SU-DHL-6 (cell line): ENCODE results near the gene SLC9A9.

Experiments used
- EZH2phosphoT487 ChIP-seq: fragments of 200-600 bp; sonication (generic), shearing (Covaris generic); conservative IDR thresholded peaks from 2 replicates; pipeline ENCODE4 v1.6.1; 2018; ENCODE audit warnings: mild to moderate bottlenecking, antibody characterized with exemption, low read length, moderate library complexity, mixed read lengths
- TF ChIP-seq, protein P1 (sequence below): fragments of 200-600 bp; sonication (generic); IDR thresholded peaks from one replicate; pipeline ENCODE4 v1.5.1; 2017; ENCODE audit warnings: antibody characterized with exemption, mild to moderate bottlenecking, low read length, moderate library complexity; ENCODE audit not compliant: insufficient read depth, poor library complexity, severe bottlenecking

DNA sequence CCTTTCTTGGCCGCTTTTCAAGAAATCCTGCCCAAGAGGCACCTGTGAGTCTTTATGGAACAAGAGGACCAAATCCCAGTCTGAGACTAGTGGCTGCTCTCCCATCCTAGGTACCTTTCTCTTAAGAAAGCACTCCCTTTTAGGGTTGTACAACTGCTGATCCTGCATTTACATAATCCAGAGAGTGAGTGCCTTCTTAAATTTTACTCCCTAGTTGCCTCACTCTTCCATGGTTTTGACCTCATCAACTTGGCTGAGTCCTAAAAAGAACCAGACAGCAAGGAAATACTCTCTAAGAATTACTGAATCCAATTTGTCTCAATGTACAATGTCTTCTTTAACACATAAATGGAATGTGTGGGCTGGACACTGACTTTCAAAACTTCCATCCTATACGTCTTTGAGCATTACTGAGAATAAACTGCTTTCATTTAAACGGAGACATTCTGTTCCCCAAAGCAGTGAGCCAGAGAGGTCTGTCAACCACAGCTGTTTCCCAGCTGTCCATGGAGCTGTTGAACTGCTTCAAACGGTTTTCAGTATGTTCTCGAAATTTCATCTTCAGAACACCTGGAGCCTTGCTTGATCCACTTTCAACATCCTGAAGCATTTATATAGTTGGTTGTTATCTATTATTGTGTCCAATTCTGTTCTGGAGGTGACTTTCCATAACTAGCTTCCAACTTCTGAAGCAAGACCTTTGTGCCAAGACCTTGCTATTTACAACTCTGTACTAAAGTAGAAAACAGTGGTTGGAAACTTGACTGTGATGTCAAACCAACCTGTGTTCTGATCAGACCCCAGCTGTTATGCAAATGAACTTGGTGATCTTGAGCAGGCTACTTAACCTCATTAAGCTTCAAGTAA, 179.1 kb downstream of the SLC9A9 start:
- TF ChIP-seq, protein P1, sequence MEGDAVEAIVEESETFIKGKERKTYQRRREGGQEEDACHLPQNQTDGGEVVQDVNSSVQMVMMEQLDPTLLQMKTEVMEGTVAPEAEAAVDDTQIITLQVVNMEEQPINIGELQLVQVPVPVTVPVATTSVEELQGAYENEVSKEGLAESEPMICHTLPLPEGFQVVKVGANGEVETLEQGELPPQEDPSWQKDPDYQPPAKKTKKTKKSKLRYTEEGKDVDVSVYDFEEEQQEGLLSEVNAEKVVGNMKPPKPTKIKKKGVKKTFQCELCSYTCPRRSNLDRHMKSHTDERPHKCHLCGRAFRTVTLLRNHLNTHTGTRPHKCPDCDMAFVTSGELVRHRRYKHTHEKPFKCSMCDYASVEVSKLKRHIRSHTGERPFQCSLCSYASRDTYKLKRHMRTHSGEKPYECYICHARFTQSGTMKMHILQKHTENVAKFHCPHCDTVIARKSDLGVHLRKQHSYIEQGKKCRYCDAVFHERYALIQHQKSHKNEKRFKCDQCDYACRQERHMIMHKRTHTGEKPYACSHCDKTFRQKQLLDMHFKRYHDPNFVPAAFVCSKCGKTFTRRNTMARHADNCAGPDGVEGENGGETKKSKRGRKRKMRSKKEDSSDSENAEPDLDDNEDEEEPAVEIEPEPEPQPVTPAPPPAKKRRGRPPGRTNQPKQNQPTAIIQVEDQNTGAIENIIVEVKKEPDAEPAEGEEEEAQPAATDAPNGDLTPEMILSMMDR: no peak
- no peak for TF ChIP-seq EZH2phosphoT487
